GM23338 (cell line): ENCODE data around the gene CELF2.

Experiments
- CREB1 ChIP-seq: fragments of 250-450 bp; sonication (Bioruptor Pico); IDR thresholded peaks from 2 replicates; pipeline ENCODE4 v1.5.0; 2020; ENCODE audit warnings: low read depth, mild to moderate bottlenecking, moderate library complexity
- CTCF ChIP-seq, 2 experiments: fragments of 200-600 bp in 1 of 2; sonication (generic) in 1 of 2; conservative IDR thresholded peaks; 2 replicates each; pipeline versions ENCODE4 v1.5.1 to v1.6.1; 2016 to 2017; ENCODE audit warnings: antibody characterized with exemption in 2 of 2, low read depth in 2 of 2, mild to moderate bottlenecking in 2 of 2, moderate library complexity in 1 of 2
- ETS1 ChIP-seq: IDR thresholded peaks from 2 replicates; pipeline ENCODE4 v1.6.1; 2016; ENCODE audit warnings: antibody characterized with exemption
- EZH2 ChIP-seq: fragments of 200-600 bp; sonication (generic); IDR thresholded peaks from one replicate; pipeline ENCODE4 v1.8.0; 2017; ENCODE audit warnings: antibody characterized with exemption, mild to moderate bottlenecking, low read depth; ENCODE audit not compliant: unreplicated experiment
- EZH2phosphoT487 ChIP-seq: fragments of 200-600 bp; sonication (generic); IDR thresholded peaks from one replicate; pipeline ENCODE4 v1.8.1; 2018; ENCODE audit warnings: antibody characterized with exemption; ENCODE audit not compliant: unreplicated experiment
- JUNB ChIP-seq: IDR thresholded peaks from one replicate; pipeline ENCODE4 v1.6.1; 2016; ENCODE audit warnings: antibody characterized with exemption; ENCODE audit not compliant: unreplicated experiment
- NANOG ChIP-seq: IDR thresholded peaks from 2 replicates; pipeline ENCODE4 v1.6.1; 2016; ENCODE audit warnings: antibody characterized with exemption, borderline replicate concordance
- POLR2AphosphoS5 ChIP-seq: IDR thresholded peaks from 2 replicates; pipeline ENCODE4 v1.6.1; 2016; ENCODE audit warnings: antibody characterized with exemption, low read depth
- REST ChIP-seq: IDR thresholded peaks from one replicate; pipeline ENCODE4 v1.6.1; 2018; ENCODE audit warnings: antibody characterized with exemption; ENCODE audit not compliant: unreplicated experiment
- STAT1 ChIP-seq: IDR thresholded peaks from one replicate; pipeline ENCODE4 v1.6.1; 2016; ENCODE audit warnings: antibody characterized with exemption; ENCODE audit not compliant: unreplicated experiment
- ZNF114 ChIP-seq: fragments of 250-450 bp; sonication (Bioruptor Pico); IDR thresholded peaks from 2 replicates; pipeline ENCODE4 v1.5.0; 2020; ENCODE audit warnings: mild to moderate bottlenecking, moderate library complexity
- ZNF331 ChIP-seq: fragments of 250-450 bp; sonication (Bioruptor Pico); IDR thresholded peaks from 2 replicates; pipeline ENCODE4 v1.5.0; 2020; ENCODE audit warnings: low read depth, mild to moderate bottlenecking, moderate library complexity
- ZNF462 ChIP-seq: fragments of 250-450 bp; sonication (Bioruptor Pico); IDR thresholded peaks from 2 replicates; pipeline ENCODE4 v1.5.0; 2020; ENCODE audit warnings: mild to moderate bottlenecking, moderate library complexity

- TF ChIP-seq CTCF (conservative IDR thresholded peaks at IDR 0.05; ENCODE audit: low read depth in 2 of 2) (no peak), REST (no peak), POLR2AphosphoS5 (no peak), EZH2 (no peak), JUNB (no peak), CREB1 (CRISPR knock-in tag) (no peak), ETS1 (no peak), EZH2phosphoT487 (no peak), NANOG (no peak), ZNF331 (no peak), ZNF462 (CRISPR knock-in tag) (no peak), STAT1 (no peak), ZNF114 (CRISPR knock-in tag) (no peak)
Observed at GRCh38 chr10:11020548-11020942, 2.9 kb downstream of the CELF2 start.
